Activated CD8-positive, alpha-beta memory T cell treated with anti-CD3 and anti-CD28 coated beads, Interleukin-2, amount 50 U/mL, for 24 hours (primary cell): ENCODE data around the gene P2RX4.
"Not testable (repeated sequence)": the region's sequence is repeated elsewhere in the genome, so short reads cannot be mapped to it uniquely, and the experiment has no call there.

ENCODE experiments used
- DNase-seq: peaks from one replicate; pipeline ENCODE4 v3.0.0-alpha.2; 2020; ENCODE audit errors: extremely low read depth

The P2RX4 gene

DNA sequence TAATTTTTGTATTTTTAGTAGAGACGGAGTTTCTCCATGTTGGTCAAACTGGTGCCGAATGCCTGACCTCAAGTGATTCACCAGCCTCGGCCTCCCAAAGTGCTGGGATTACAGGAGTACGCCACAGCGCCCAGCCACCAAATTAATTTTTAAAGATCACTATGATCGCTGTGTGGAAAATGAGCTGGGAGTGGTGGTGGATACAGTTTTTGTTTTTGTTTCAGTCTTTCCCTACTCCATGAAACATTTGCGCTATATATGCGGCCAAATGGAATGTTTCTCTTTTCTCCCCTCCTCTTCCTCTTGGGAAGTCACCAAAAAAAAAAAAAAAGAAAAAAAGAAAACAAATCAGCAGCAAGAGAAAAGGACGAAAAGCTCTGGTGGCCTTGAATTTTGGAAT, 20.8 kb upstream of the P2RX4 start:
- no peak for DNase-seq

- DNase-seq: no peak
Observed at GRCh38 chr12:121189619-121190155, 20.2 kb upstream of the P2RX4 start.

DNA sequence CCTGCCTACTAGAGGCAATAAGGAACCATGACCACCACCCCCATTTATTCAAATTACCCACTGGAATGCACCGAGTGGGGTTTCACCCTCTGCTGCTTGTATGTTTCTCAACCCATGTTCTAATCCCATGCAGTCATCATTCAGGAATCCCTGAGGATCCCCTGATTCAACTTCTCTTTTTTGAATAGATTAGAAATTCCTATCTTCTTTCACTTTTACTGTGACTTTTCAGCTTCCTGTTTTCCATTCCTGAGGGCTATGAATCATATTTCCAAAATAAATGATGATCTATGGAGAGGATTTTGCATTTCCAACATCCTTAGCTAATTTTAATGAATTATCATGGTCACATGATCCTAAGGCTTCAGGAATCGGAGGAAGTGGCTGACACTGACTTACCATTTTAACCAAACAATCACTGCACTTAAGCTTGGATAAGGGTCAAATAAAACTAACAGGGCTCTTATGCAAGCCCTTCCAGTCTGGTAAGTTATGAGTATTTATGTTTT, 19.4 kb upstream of the P2RX4 start:
- DNase-seq: no peak

DNA sequence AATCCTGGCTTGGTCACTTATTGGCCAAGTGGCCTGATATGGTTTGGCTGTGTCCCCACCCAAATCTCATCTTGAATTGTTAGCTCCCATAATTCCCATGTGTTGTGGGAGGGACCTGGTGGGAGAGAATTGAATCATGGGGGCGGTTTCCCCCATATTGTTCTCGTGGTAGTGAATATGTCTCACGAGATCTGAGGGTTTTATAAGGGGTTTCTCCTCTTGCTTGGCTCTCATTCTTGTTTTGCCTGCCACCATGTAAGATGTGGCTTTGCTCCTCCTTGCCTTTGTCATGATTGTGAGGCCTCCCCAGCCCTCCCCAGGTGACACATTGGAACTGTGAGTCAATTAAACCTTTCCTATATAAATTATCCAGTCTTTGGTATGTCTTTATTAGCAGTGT, 18.8 kb upstream of the P2RX4 start:
- DNase-seq: no peak

DNA sequence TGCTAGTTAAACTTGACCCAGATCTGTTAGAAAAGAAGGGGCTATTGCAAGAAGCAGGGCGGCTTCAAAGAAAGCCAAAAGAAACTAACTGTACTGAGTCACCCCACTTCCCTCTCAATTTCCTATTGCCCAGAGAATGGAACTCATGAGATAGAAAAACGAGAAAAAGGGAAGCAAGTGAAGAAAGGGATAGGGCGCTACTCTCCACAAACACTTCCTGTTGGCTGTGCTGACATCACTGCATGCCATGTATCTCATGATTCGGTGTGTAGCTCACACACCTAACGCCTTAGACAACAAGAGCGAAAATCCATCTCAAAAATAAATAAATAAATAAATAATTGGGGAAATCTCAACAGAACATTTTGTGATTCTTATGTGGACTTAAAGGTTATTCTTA, 13.0 kb upstream of the P2RX4 start:
- no peak for DNase-seq

GRCh38 chr12:121198949-121199348, 11.0 kb upstream of the P2RX4 start:
- no peak for DNase-seq

GRCh38 chr12:121201140-121201539, 8.8 kb upstream of the P2RX4 start:
- not testable (repeated sequence) for DNase-seq

DNA sequence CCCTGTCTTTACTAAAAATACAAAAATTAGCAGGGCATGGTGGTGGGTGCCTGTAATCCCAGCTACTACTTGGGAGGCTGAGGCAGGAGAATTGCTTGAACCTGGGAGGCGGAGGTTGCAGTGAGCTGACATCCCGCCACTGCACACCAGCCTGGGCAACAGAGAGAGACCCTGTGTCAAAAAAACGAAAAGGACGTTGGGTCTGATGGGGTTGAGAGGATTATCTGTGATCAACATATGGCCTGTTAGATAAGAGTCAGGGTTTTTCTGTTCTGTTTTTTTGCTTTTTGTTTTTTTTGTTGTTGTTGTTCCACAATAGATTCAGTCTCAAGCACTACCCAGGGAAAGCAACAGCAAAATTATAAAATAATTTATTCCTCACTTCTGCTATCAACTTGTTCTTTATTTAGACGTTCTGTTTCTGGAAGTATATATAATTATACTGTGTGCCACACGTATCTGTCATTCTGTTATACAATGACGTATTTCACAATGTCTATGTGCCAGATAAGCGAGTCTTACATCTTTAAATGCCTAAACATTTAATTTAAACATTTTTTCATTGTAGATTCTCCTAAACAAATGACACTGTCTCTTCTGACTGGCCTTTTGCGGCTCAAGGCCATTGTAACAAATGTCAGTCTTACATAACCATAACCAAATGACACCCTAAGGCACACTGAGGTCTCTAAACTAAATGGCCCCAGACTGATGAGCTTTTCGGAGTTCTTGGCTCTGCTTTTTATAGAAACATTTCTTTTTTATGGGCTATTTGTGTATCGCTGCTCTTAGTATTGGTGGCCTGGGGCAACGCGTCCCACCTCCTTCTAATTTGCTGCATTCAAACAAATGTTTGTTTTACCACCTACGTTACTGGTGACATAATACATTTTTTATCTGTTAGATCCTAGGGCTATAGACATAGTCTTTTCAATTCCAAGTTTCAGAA, 7.2 kb upstream of the P2RX4 start:
- no peak for DNase-seq

- no peak for DNase-seq
Observed at GRCh38 chr12:121203482-121203881, 6.4 kb upstream of the P2RX4 start.

DNA sequence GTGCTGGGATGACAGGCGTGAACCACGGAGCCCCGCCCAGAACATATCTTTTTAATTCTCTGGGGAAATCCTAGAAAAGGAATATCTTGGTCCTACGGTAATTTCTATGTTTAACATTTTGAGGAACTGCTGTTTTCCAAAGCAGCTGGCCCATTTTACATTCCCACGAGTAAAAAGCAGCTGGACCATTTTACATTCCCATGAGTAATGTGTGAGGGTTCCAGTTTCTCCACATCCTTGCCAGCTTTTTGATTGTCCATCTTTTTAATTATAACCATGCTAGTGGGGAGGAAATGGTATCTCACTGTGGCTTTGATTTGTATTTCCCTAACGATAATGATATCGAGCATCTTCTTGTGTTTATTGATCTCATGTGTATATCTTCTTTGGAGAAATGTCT, 4.4 kb upstream of the P2RX4 start:
- no peak for DNase-seq

DNA sequence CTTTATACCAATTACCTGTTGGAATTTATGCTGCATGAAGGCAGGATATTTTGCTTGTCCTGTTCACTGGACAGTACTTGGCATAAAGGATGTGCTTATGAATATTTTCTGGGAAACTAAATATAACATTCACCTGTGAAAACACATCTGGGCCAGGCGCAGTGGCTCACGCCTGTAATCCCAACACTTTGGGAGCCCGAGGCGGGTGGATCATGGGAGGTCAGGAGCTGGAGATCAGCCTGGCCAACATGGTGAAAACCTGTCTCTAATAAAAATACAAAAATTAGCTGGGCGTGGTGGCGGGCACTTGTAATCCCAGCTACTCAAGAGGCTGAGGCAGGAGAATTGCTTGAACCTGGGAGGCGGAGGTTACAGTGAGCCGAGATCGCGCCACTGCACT, 1.4 kb upstream of the P2RX4 start:
- not testable (repeated sequence) for DNase-seq

GRCh38 chr12:121209221-121209620, 708 bp upstream of the P2RX4 start:
- no peak for DNase-seq

DNA sequence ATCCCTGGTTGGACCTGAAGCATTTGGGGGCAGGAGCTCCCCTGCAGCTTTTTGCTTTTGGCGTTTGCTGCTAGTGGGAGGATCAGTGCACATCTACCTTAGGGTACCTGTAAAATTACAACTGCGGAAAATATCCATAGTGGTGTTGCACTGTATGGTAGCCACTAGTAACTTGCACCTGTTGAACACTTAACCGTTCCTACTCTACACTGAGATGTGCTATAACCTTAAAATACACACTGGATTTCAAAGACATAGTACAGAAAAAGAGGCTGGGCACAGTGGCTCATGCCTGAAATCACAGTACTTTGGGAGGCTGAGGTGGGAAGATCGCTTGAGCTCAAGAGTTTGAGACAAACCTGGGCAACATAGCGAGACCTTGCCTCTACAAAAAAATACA, 2.9 kb downstream of the P2RX4 start:
- no peak for DNase-seq

DNA sequence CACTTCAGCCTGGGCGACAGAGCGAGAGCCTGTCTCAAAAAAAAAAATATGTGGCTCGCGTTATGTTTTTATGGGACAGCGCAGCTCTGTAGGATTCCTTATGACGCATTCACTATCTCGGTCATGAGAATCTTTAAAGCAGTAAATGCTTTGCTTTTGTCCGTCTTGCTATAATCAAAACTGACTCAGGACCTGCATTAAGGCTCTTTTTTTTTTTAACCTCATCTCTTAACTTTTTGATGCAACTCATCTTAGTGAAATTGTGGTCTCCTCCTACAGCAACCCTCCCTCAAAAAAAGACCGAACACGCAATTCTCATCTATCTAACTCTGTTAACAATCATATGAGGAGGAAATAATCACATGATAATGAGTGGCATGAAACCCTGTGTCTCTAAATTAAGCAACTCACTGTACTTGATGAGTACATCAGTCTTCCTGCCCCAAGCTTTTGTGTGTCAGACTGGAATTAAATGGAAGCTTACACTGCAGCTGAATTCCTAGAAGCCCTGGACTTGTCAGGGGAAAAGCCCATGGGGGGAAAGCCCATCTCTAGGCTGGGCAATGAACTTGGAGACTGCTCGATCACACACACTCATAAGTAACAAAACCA, 4.3 kb downstream of the P2RX4 start:
- DNase-seq: no peak

GRCh38 chr12:121214855-121215745, 5.2 kb downstream of the P2RX4 start:
- DNase-seq: no peak

GRCh38 chr12:121216102-121216501, 6.2 kb downstream of the P2RX4 start:
- DNase-seq: no peak

- DNase-seq: no peak
Observed at GRCh38 chr12:121217063-121217462, 7.1 kb downstream of the P2RX4 start.

DNA sequence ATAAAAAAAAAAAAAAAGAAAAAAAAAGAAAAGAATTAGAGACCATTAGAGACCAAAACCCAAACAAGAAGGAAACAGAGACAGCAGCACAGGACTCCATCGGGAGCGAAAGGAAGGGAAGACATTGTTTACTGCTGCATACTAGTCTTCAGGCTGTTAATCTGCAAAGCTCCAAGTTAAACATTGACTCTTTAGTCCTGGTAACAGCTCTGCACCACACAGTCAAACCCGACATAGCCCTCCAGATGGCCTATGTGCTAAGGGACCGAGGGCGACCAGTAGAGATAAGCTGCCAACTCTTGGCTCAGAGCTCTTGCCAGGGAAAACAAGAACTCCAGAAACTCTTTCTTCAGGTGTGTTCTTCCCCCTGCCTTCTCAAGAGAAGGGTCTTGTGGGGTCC, 7.8 kb downstream of the P2RX4 start:
- no peak for DNase-seq

DNA sequence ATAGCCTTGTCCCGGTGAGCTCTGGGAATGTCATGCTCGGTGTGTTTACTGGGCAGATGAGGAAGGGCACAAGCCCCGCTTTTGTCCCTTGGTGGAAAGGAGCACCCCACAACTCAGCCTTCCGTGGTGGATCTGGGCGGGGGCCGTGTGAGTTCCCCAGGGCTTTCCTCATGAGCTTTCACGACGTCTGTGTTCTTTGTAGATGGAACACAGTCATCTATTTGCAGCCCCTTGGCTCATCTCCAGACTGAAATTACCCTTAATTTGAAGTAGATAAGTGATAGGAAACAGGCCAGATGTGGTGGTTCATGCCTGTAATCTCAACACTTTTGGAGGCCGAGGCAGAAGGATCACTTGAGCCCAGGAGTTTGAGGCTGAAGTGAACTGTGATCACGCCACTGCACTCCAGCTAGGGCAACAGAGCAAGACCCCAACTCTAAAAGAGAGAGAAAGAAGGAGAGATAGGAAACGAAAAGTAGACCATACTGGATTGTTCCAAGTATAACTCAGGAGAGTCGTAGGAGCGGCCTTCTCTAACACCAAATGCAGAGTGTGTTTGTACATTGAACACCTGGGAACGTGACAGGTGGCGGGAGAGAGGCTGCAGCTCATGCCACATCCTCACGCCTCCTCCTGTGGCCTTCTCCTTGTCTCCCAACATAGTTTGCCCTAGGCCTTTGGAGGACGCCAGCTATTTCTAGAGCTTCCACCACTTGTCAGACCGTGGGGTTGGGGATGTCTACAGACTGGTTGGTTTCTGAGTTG, 8.8 kb downstream of the P2RX4 start:
- DNase-seq: no peak

GRCh38 chr12:121219353-121219986, 9.5 kb downstream of the P2RX4 start:
- no peak for DNase-seq

GRCh38 chr12:121222847-121223246, 12.9 kb downstream of the P2RX4 start:
- DNase-seq: no peak
